Smooth muscle cell (in vitro differentiated cells): ENCODE data around the gene DOCK8. TPM values are rescaled to one million over a fixed set of nuclear protein-coding genes. Genes with fewer than 3 reads are reported as not detected.

Experiments
- DNase-seq: peaks from one replicate; lab custom pipeline; 2025; ENCODE audit not compliant: unreplicated experiment; lab: John Stamatoyannopoulos, UW
- H2AFZ ChIP-seq: fragments of 200-600 bp; sonication (generic); 2 replicates; pipeline ENCODE4 v1.6.0; 2016; ENCODE audit warnings: antibody characterized with exemption, low read depth, mild to moderate bottlenecking
- H3F3A ChIP-seq: fragments of 200-600 bp; sonication (generic); 2 replicates; pipeline ENCODE4 v1.6.0; 2017; ENCODE audit warnings: antibody characterized with exemption, low read depth
- H3K27ac ChIP-seq: fragments of 200-600 bp; sonication (generic); 2 replicates; pipeline ENCODE4 v1.5.1; 2016; ENCODE audit warnings: low read depth, mild to moderate bottlenecking
- H3K27me3 ChIP-seq: fragments of 200-600 bp; sonication (generic); 2 replicates; pipeline ENCODE4 v1.6.1; 2016; ENCODE audit warnings: low read depth, mild to moderate bottlenecking
- H3K36me3 ChIP-seq: fragments of 200-600 bp; sonication (generic); 2 replicates; pipeline ENCODE4 v1.5.1; 2016; ENCODE audit warnings: low read depth
- H3K4me1 ChIP-seq: fragments of 200-600 bp; sonication (generic); 2 replicates; pipeline ENCODE4 v1.5.1; 2016; ENCODE audit warnings: low read depth
- H3K4me2 ChIP-seq: fragments of 200-600 bp; sonication (generic); 2 replicates; pipeline ENCODE4 v1.6.0; 2016; ENCODE audit warnings: mild to moderate bottlenecking
- H3K4me3 ChIP-seq: fragments of 200-600 bp; sonication (generic); 2 replicates; pipeline ENCODE4 v1.5.1; 2016; ENCODE audit warnings: mild to moderate bottlenecking
- H3K79me2 ChIP-seq: fragments of 200-600 bp; sonication (generic); 2 replicates; pipeline ENCODE4 v1.6.0; 2016; ENCODE audit warnings: low read depth, mild to moderate bottlenecking
- H3K9ac ChIP-seq: fragments of 200-600 bp; sonication (generic); 2 replicates; pipeline ENCODE4 v1.6.0; 2016; ENCODE audit warnings: low read depth
- H3K9me3 ChIP-seq: fragments of 200-600 bp; sonication (generic); replicated peaks from 2 replicates; pipeline ENCODE4 v1.5.1; 2016; ENCODE audit warnings: low read depth
- H4K20me1 ChIP-seq: fragments of 200-600 bp; sonication (generic); 2 replicates; pipeline ENCODE4 v1.6.0; 2016; ENCODE audit warnings: low read depth
- WGBS: methylation state at CpG from one replicate; pipeline ENCODE4 v1.1.7; 2016; ENCODE audit warnings: low lambda C conversion rate; 5-methylcytosine and 5-hydroxymethylcytosine counted together
- polyA plus RNA-seq: library from polyadenylated mRNA; unstranded; fragments of >200 nt; fragmentation: Nextera tagmentation; extraction: Ambion mirVana; gene quantifications from 2 replicates; pipeline ENCODE4 v1.2.1, GENCODE V29; 2016
- total RNA-seq: library from RNA; depleted of rRNA; stranded (reverse); fragments of >200 nt; gene quantifications from 2 replicates; pipeline ENCODE4 v1.2.3, GENCODE V29; 2014
- TF ChIP-seq, protein P1 (sequence below): fragments of 200-600 bp; sonication (generic); IDR thresholded peaks from 2 replicates; pipeline ENCODE4 v1.5.1; 2017; ENCODE audit warnings: borderline replicate concordance, mild to moderate bottlenecking, antibody characterized with exemption; ENCODE audit not compliant: insufficient read depth, poor library complexity, severe bottlenecking

The DOCK8 gene
- total and polyA plus RNA-seq, 2 experiments from 2014 or later, result 0.18 to 4.9 TPM

GRCh38 chr9:374736-375135 lies 160.1 kb downstream of the DOCK8 start:
- no peak overlapping the region for H2AFZ ChIP-seq
- 91% methylated on average over 2 of the region's 2 CpGs for WGBS
- no peaks in the 10 kb centered on the region for H4K20me1 ChIP-seq
- no peaks in the 10 kb centered on the region for H3K79me2 ChIP-seq
- no peak overlapping the region for H3K27ac ChIP-seq
- no peaks in the 10 kb centered on the region for H3F3A ChIP-seq
- no peak overlapping the region for H3K4me3 ChIP-seq
- no peaks in the 10 kb centered on the region for H3K36me3 ChIP-seq
- no peak overlapping the region for H3K4me2 ChIP-seq
- TF ChIP-seq, protein P1, sequence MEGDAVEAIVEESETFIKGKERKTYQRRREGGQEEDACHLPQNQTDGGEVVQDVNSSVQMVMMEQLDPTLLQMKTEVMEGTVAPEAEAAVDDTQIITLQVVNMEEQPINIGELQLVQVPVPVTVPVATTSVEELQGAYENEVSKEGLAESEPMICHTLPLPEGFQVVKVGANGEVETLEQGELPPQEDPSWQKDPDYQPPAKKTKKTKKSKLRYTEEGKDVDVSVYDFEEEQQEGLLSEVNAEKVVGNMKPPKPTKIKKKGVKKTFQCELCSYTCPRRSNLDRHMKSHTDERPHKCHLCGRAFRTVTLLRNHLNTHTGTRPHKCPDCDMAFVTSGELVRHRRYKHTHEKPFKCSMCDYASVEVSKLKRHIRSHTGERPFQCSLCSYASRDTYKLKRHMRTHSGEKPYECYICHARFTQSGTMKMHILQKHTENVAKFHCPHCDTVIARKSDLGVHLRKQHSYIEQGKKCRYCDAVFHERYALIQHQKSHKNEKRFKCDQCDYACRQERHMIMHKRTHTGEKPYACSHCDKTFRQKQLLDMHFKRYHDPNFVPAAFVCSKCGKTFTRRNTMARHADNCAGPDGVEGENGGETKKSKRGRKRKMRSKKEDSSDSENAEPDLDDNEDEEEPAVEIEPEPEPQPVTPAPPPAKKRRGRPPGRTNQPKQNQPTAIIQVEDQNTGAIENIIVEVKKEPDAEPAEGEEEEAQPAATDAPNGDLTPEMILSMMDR, result no peak
- H3K27me3 ChIP-seq, result peaks cover 12% of the 10 kb centered on the region
- no peaks in the 10 kb centered on the region for H3K9me3 ChIP-seq
- peaks cover 5% of the 10 kb centered on the region for H3K4me1 ChIP-seq
- no peak overlapping the region for H3K9ac ChIP-seq
- no peak for DNase-seq

DNA sequence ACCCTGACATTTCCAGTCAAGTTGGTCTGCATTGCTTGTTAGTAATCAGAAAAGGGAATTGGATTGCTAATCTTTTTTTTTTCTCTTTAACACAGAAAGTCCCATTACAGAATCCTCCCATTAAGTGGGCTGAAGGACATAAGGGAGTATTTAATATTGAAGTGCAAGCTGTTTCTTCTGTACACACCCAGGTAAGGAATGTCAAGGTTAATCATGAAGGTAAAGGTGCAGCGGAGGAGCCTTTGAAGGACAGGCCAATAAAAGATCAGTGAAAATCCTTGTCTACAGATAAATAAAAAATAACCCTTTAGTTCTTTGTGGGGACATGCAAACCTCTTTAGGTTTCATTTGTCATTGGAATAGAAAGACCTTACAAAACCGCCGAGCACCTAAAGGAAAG lies 161.4 kb downstream of the DOCK8 start:
- Histone ChIP-seq H4K20me1 (no peaks in the 10 kb centered on the region), H3K79me2 (no peaks in the 10 kb centered on the region), H3K9me3 (no peaks in the 10 kb centered on the region), H3K36me3 (no peaks in the 10 kb centered on the region), H3K4me1 (peaks cover 3% of the 10 kb centered on the region), H3K27ac (no peak overlapping the region), H3K27me3 (peaks cover 12% of the 10 kb centered on the region), H3K9ac (no peak overlapping the region), H2AFZ (no peak overlapping the region), H3F3A (no peaks in the 10 kb centered on the region), H3K4me3 (no peak overlapping the region), H3K4me2 (no peak overlapping the region)
- WGBS, result 93% methylated on average over 3 of the region's 3 CpGs
- TF ChIP-seq, protein P1, result no peak
- DNase-seq, result no peak

DNA sequence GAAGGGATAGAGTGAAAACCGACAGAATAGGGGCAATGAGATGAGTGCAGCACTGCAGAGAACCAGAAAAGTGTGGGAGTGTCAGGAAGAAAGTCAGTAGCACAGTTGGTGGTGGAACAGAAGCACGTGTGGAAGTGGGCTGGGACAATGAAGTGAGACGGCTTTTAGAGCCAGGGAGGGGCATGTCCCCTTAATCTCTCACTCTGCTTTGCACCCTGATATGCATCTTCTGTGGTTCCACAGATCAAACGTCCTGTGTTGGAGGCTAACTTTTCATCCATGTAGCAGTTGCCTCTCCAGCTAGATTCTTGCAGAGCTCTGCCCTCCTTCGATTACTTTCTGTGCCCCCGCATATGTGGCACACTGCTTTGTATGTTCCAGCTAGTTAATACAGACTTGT lies 163.6 kb downstream of the DOCK8 start:
- TF ChIP-seq, protein P1, result no peak
- Histone ChIP-seq H3K4me3 (no peak overlapping the region), H3K79me2 (no peaks in the 10 kb centered on the region), H2AFZ (no peak overlapping the region), H3K9ac (no peak overlapping the region), H3K9me3 (no peaks in the 10 kb centered on the region), H3K27ac (no peak overlapping the region), H3F3A (no peaks in the 10 kb centered on the region), H3K4me1 (no peaks in the 10 kb centered on the region), H3K27me3 (peaks cover 12% of the 10 kb centered on the region), H3K36me3 (no peaks in the 10 kb centered on the region), H3K4me2 (no peak overlapping the region), H4K20me1 (no peaks in the 10 kb centered on the region)
- 75% methylated on average over 6 of the region's 6 CpGs for WGBS
- no peak for DNase-seq

- Histone ChIP-seq H3K36me3 (no peaks in the 10 kb centered on the region), H3K4me2 (no peak overlapping the region), H3K9ac (no peak overlapping the region), H3K4me3 (no peak overlapping the region), H3K27ac (no peak overlapping the region), H3F3A (no peaks in the 10 kb centered on the region), H3K27me3 (peaks cover 1% of the 10 kb centered on the region), H3K4me1 (no peaks in the 10 kb centered on the region), H3K9me3 (no peaks in the 10 kb centered on the region), H2AFZ (no peak overlapping the region), H3K79me2 (no peaks in the 10 kb centered on the region), H4K20me1 (no peaks in the 10 kb centered on the region)
- TF ChIP-seq, protein P1, result no peak
- no peak for DNase-seq
- 96% methylated on average over 11 of the region's 11 CpGs for WGBS
Measured at GRCh38 chr9:382383-382782, 167.7 kb downstream of the DOCK8 start.
